A549 (cell line): Measurements from ENCODE around the gene CGB2. TPM values are rescaled to one million over a fixed set of nuclear protein-coding genes. Genes with fewer than 3 reads are reported as not detected.
"Not testable (repeated sequence)": the region's sequence is repeated elsewhere in the genome, so short reads cannot be mapped to it uniquely, and the experiment has no call there.

ENCODE experiments used
- ATAC-seq, 2 experiments: fragments of 200-7000 bp in 1 of 2; fragments of >200 bp in 1 of 2; cut with Nextera tagmentation in 1 of 2; cut with Tn5 transposase in 1 of 2; 3 replicates each; pipeline versions ENCODE4 v1.8.0 to v1.9.1; 2018 to 2020; ENCODE audit warnings: mild to moderate bottlenecking in 1 of 2, moderate library complexity in 1 of 2
- CTCF ChIA-PET: fragments of 300-600 bp; sonication (Branson Sonifier 250); formaldehyde crosslinking; extraction: SDS; loops from one replicate; lab custom pipeline; 2021; ENCODE audit warnings: antibody characterized with exemption, inconsistent platforms; lab: Yijun Ruan, JAX
- POLR2A ChIA-PET: fragments of 350-600 bp; formaldehyde crosslinking; extraction: SDS; loops from one replicate; lab custom pipeline; 2021; ENCODE audit warnings: antibody characterized with exemption, inconsistent platforms; lab: Yijun Ruan, JAX
- DNase-seq, 2 experiments: peaks; one replicate each; pipeline versions ENCODE4 v3.0.0 to v3.0.0-alpha.2; 2011 to 2016; ENCODE audit warnings: low read depth in 1 of 2, low spot score in 1 of 2
- FAIRE-seq: peaks from 2 replicates; lab custom pipeline; 2011; peaks lifted over from hg19 to GRCh38; lab: Jason Lieb, UNC
- H3K27ac ChIP-seq, 2 experiments: fragments of >200 bp; sonication (Bioruptor Twin); formaldehyde crosslinking; 3 replicates each; pipeline ENCODE4 v1.5.1; 2016 to 2017
- H3K4me1 ChIP-seq: fragments of >200 bp; sonication (Bioruptor Twin); formaldehyde crosslinking; 3 replicates; pipeline ENCODE4 v1.6.1; 2016
- H3K4me2 ChIP-seq: fragments of >200 bp; sonication (Bioruptor Twin); formaldehyde crosslinking; 3 replicates; pipeline ENCODE4 v1.6.1; 2016
- H3K4me3 ChIP-seq: fragments of >200 bp; sonication (Bioruptor Twin); formaldehyde crosslinking; 3 replicates; pipeline ENCODE4 v1.5.1; 2016
- H3K9me3 ChIP-seq: fragments of >200 bp; sonication (Bioruptor Twin); formaldehyde crosslinking; 3 replicates; pipeline ENCODE4 v1.6.1; 2016
- BHLHE40 ChIP-seq: IDR thresholded peaks from 2 replicates; pipeline ENCODE4 v1.6.1; 2012; ENCODE audit warnings: low read depth, low read length, inconsistent platforms
- CBX2 ChIP-seq: fragments of 200-600 bp; sonication (generic); IDR thresholded peaks from 2 replicates; pipeline ENCODE4 v1.6.1; 2016; ENCODE audit warnings: low read depth, mild to moderate bottlenecking, borderline replicate concordance
- CHD2 ChIP-seq: fragments of 150-350 bp; IDR thresholded peaks from 2 replicates; pipeline ENCODE4 v1.6.1; 2014; ENCODE audit warnings: low read length; ENCODE audit not compliant: partially characterized antibody
- CTCF ChIP-seq: fragments of >200 bp; sonication (Bioruptor Twin); formaldehyde crosslinking; IDR thresholded peaks from 3 replicates; pipeline ENCODE4 v1.5.1; 2016
- EP300 ChIP-seq, 2 experiments: fragments of >200 bp; sonication (Bioruptor Twin); formaldehyde crosslinking; IDR thresholded peaks; 2 replicates in 1 of 2; 3 replicates in 1 of 2; pipeline ENCODE4 v1.6.1; 2016 to 2017
- ESRRA ChIP-seq: fragments of 150-350 bp; IDR thresholded peaks from 2 replicates; pipeline ENCODE4 v1.6.1; 2014; ENCODE audit warnings: mild to moderate bottlenecking, low read length, borderline replicate concordance
- HMGXB4 ChIP-seq: fragments of 250-450 bp; sonication (Bioruptor Pico); IDR thresholded peaks from 2 replicates; pipeline ENCODE4 v1.5.0; 2021; ENCODE audit warnings: mild to moderate bottlenecking, moderate library complexity, borderline replicate concordance
- HOXA7 ChIP-seq: fragments of 250-450 bp; sonication (Bioruptor Pico); IDR thresholded peaks from 2 replicates; pipeline ENCODE4 v1.5.0; 2020; ENCODE audit warnings: mild to moderate bottlenecking, moderate library complexity
- HOXB13 ChIP-seq: fragments of 250-450 bp; sonication (Bioruptor Pico); IDR thresholded peaks from 2 replicates; pipeline ENCODE4 v1.5.0; 2020; ENCODE audit warnings: low read depth, mild to moderate bottlenecking, moderate library complexity
- MAFK ChIP-seq: fragments of 450-650 bp; IDR thresholded peaks from 2 replicates; pipeline ENCODE4 v1.6.1; 2014; ENCODE audit not compliant: partially characterized antibody
- MYC ChIP-seq: IDR thresholded peaks from 2 replicates; pipeline ENCODE4 v1.6.1; 2012; ENCODE audit warnings: mild to moderate bottlenecking, inconsistent platforms, low read length, improper control_type of control experiment, borderline replicate concordance
- NR3C1 ChIP-seq: fragments of >200 bp; sonication (Bioruptor Twin); formaldehyde crosslinking; IDR thresholded peaks from 3 replicates; pipeline ENCODE4 v1.6.1; 2017
- POLR2A ChIP-seq: IDR thresholded peaks from 2 replicates; pipeline ENCODE4 v1.6.1; 2012; ENCODE audit warnings: mild to moderate bottlenecking, low read length
- RAD21 ChIP-seq, 2 experiments: fragments of >200 bp in 1 of 2; sonication (Bioruptor Twin) in 1 of 2; formaldehyde crosslinking in 1 of 2; IDR thresholded peaks in 1 of 2; conservative IDR thresholded peaks in 1 of 2; 2 replicates in 1 of 2; 3 replicates in 1 of 2; pipeline ENCODE4 v1.6.1; 2012 to 2018; ENCODE audit warnings: inconsistent platforms in 1 of 2
- RARB ChIP-seq: fragments of 250-450 bp; sonication (Bioruptor Pico); IDR thresholded peaks from 2 replicates; pipeline ENCODE4 v1.8.0; 2021; ENCODE audit warnings: mild to moderate bottlenecking, moderate library complexity
- RCOR1 ChIP-seq: fragments of 150-350 bp; IDR thresholded peaks from 2 replicates; pipeline ENCODE4 v1.6.1; 2014; ENCODE audit warnings: antibody characterized with exemption, low read length, low read depth
- RFX5 ChIP-seq: fragments of 450-650 bp; IDR thresholded peaks from 2 replicates; pipeline ENCODE4 v1.7.1; 2014; ENCODE audit warnings: antibody characterized with exemption, mild to moderate bottlenecking, moderate library complexity
- RNF2 ChIP-seq: fragments of 200-600 bp; sonication (generic); IDR thresholded peaks from 2 replicates; pipeline ENCODE4 v1.6.1; 2016; ENCODE audit warnings: low read depth, mild to moderate bottlenecking, antibody characterized with exemption, moderate library complexity, borderline replicate concordance
- SMC3 ChIP-seq: fragments of >200 bp; sonication (Bioruptor Twin); formaldehyde crosslinking; IDR thresholded peaks from 3 replicates; pipeline ENCODE4 v1.6.1; 2018; ENCODE audit warnings: inconsistent platforms
- SREBF2 ChIP-seq: fragments of 450-650 bp; IDR thresholded peaks from 2 replicates; pipeline ENCODE4 v1.6.1; 2014; ENCODE audit warnings: mild to moderate bottlenecking, moderate library complexity
- ZC3H11A ChIP-seq: fragments of 450-650 bp; IDR thresholded peaks from 2 replicates; pipeline ENCODE4 v1.6.1; 2014; ENCODE audit warnings: antibody characterized with exemption, mild to moderate bottlenecking
- WGBS: methylation state at CpG from one replicate; pipeline ENCODE4 v1.1.6; 2017; ENCODE audit errors: missing lambda C conversion rate; 5-methylcytosine and 5-hydroxymethylcytosine counted together
- polyA plus RNA-seq, 4 experiments: library from polyadenylated mRNA; depleted of rRNA in 3 of 4; stranded (reverse); fragments of >200 nt; fragmentation: RNase III in 1 of 4; extraction: RNeasy Plus Mini Kit Qiagen cat#74134 plus additional on column Dnase treatment in 1 of 4; gene quantifications; 2 replicates in 3 of 4; 3 replicates in 1 of 4; pipeline ENCODE4 v1.2.3, GENCODE V29; 2011 to 2017
- small RNA-seq, 6 experiments: library from RNA; depleted of rRNA; stranded (forward); fragments of <200 nt; gene quantifications; one replicate each; pipeline ENCODE3, GENCODE V24; 2012

The CGB2 gene
- polyA plus RNA-seq, 2 of the 4 experiments (the other 2 are of a cell fraction): not detected

DNA sequence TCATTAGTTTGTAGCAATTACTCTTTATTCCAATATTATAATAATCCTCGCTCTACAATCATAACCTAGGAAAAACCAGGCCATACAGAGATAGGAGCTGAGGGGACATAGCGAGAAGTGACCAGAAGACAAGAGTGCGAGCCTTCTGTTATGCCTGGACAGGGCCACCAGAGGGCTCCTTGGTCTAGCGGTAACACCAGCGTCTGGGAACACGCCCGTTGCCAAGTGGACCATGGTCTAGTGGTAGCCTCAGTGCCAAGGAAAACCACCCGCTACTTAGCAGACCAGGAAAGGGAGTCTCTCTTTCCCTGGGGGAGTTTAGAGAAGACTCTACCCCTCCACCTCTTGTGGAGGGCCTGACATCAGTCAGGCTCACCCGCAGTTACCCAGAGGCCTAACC lies 43.2 kb downstream of the CGB2 start:
- ChIA-PET POLR2A (interaction anchor here (0.7 to 1.5 kb wide), 2 partner anchors 75 to 124 kb away, joined by 3 to 4 read pairs; no protein-coding TSS in a partner anchor), CTCF (interaction anchor here (0.7 to 8.8 kb wide), 38 partner anchors 8 to 359 kb away, joined by 3 to 121 read pairs (median 6); partner anchors contain the start of genes CGB7, GYS1, LIN7B and RUVBL2)
- DNase-seq: peak in 1 of 2 experiments; percentile 79
- H3K4me2 ChIP-seq, H3K4me3 ChIP-seq, FAIRE-seq, H3K9me3 ChIP-seq, H3K27ac ChIP-seq: not testable (repeated sequence)
- TF ChIP-seq CTCF: peak; percentile 70
- TF ChIP-seq SMC3: peak; percentile 73
- TF ChIP-seq RAD21 (conservative IDR thresholded peaks at IDR 0.05 in 1 of 2, IDR thresholded peaks at IDR 0.05 in 1 of 2): peak; percentile 67 to 80
- peaks cover 16% of the 10 kb centered on the region for H3K4me1 ChIP-seq
- peak in 1 of 2 experiments; percentile 18; a peak in 2 of 6 replicates for ATAC-seq
- 14% methylated on average over 9 of the region's 9 CpGs for WGBS

GRCh38 chr19:49080392-49080791 lies 48.7 kb downstream of the CGB2 start:
- ATAC-seq: no peak
- ChIA-PET CTCF (interaction anchor here (0.6 to 3.2 kb wide), 8 partner anchors 15 to 745 kb away, joined by 3 to 17 read pairs (median 5); no protein-coding TSS in a partner anchor), POLR2A (no interaction called here)
- H3K4me3 ChIP-seq: no peak overlapping the region
- H3K9me3 ChIP-seq: no peaks in the 10 kb centered on the region
- TF ChIP-seq CHD2 (no peak), MAFK (no peak), RCOR1 (no peak), RFX5 (no peak), SREBF2 (no peak), RARB (CRISPR knock-in tag) (no peak), POLR2A (no peak), HOXA7 (CRISPR knock-in tag) (no peak), BHLHE40 (no peak), CBX2 (no peak)
- no peak for FAIRE-seq
- WGBS: 80% methylated on average over 4 of the region's 4 CpGs
- peaks cover 6% of the 10 kb centered on the region for H3K4me1 ChIP-seq
- no peak overlapping the region for H3K27ac ChIP-seq
- DNase-seq: no peak
- H3K4me2 ChIP-seq: no peak overlapping the region

GRCh38 chr19:49081273-49081672 lies 49.6 kb downstream of the CGB2 start:
- DNase-seq (no peak), ATAC-seq (no peak)
- WGBS: 82% methylated on average over 1 of the region's 1 CpG
- no peak for TF ChIP-seq RARB (CRISPR knock-in tag)
- TF ChIP-seq ZC3H11A: no peak
- no peak for TF ChIP-seq MYC
- no peak for TF ChIP-seq CHD2
- TF ChIP-seq HMGXB4: no peak
- TF ChIP-seq HOXB13: no peak
- no peak for TF ChIP-seq NR3C1
- TF ChIP-seq EP300 (IDR thresholded peaks at IDR 0.05): no peak
- no peak for TF ChIP-seq RNF2
- no peak for TF ChIP-seq ESRRA
- TF ChIP-seq, all 56 proteins: peak for 0
- CTCF ChIA-PET: interaction anchor here (0.6 to 2.6 kb wide), 7 partner anchors 14 to 293 kb away, joined by 3 to 18 read pairs (median 4); no protein-coding TSS in a partner anchor
- no peak for FAIRE-seq
- no peaks in the 10 kb centered on the region for H3K9me3 ChIP-seq
- POLR2A ChIA-PET: no interaction called here
- H3K4me1 ChIP-seq: peaks cover 6% of the 10 kb centered on the region
- no peak overlapping the region for H3K4me3 ChIP-seq
- no peak overlapping the region for H3K27ac ChIP-seq
- no peak overlapping the region for H3K4me2 ChIP-seq

Small RNAs within 50 kb of the gene (small RNA-seq; reads per million reads assigned to genes)
- gene MIR6798 (0 reads per million in 6 experiments), gene RN7SL708P (0 reads per million in 6 experiments)

Other genes with a start within 250 kb of the CGB2 start
- gene BCAT2, start 220.9 kb upstream of the CGB2 start, polyA plus RNA-seq (2011; rRNA removed): 30.4 and 31.9 TPM in 2 replicates
- 46.4 to 47.9 TPM (median 47.2 TPM) in 3 replicates for gene BCAT2, start 220.9 kb upstream of the CGB2 start, polyA plus RNA-seq (2017; fragmentation: RNase III; extraction: RNeasy Plus Mini Kit Qiagen cat#74134 plus additional on column Dnase treatment)
- 8.1 and 11.1 TPM in 2 replicates for gene HSD17B14, start 195.4 kb upstream of the CGB2 start, polyA plus RNA-seq (2011; rRNA removed)
- gene HSD17B14, start 195.4 kb upstream of the CGB2 start, polyA plus RNA-seq (2017; fragmentation: RNase III; extraction: RNeasy Plus Mini Kit Qiagen cat#74134 plus additional on column Dnase treatment): 10.6 to 20.9 TPM (median 19.5 TPM) in 3 replicates
- gene PLEKHA4, start 163.3 kb upstream of the CGB2 start, polyA plus RNA-seq (2011; rRNA removed): 0.34 and 0.42 TPM in 2 replicates
- gene PLEKHA4, start 163.3 kb upstream of the CGB2 start, polyA plus RNA-seq (2017; fragmentation: RNase III; extraction: RNeasy Plus Mini Kit Qiagen cat#74134 plus additional on column Dnase treatment): 0.46 to 0.78 TPM (median 0.47 TPM) in 3 replicates
- gene PPP1R15A, start 159.5 kb upstream of the CGB2 start, polyA plus RNA-seq (2011; rRNA removed): 49.0 and 74.2 TPM in 2 replicates
- 28.1 to 29.7 TPM (median 29.2 TPM) in 3 replicates for gene PPP1R15A, start 159.5 kb upstream of the CGB2 start, polyA plus RNA-seq (2017; fragmentation: RNase III; extraction: RNeasy Plus Mini Kit Qiagen cat#74134 plus additional on column Dnase treatment)
- not detected in 2 replicates for gene TULP2, start 133.1 kb upstream of the CGB2 start, polyA plus RNA-seq (2011; rRNA removed)
- gene TULP2, start 133.1 kb upstream of the CGB2 start, polyA plus RNA-seq (2017; fragmentation: RNase III; extraction: RNeasy Plus Mini Kit Qiagen cat#74134 plus additional on column Dnase treatment): not detected in 3 replicates
- 58.5 and 79.5 TPM in 2 replicates for gene NUCB1, start 131.6 kb upstream of the CGB2 start, polyA plus RNA-seq (2011; rRNA removed)
- 154 to 182 TPM (median 174 TPM) in 3 replicates for gene NUCB1, start 131.6 kb upstream of the CGB2 start, polyA plus RNA-seq (2017; fragmentation: RNase III; extraction: RNeasy Plus Mini Kit Qiagen cat#74134 plus additional on column Dnase treatment)
- gene DHDH, start 98.2 kb upstream of the CGB2 start, polyA plus RNA-seq (2011; rRNA removed): 0.60 and 0.78 TPM in 2 replicates
- 1.1 to 1.2 TPM (median 1.2 TPM) in 3 replicates for gene DHDH, start 98.2 kb upstream of the CGB2 start, polyA plus RNA-seq (2017; fragmentation: RNase III; extraction: RNeasy Plus Mini Kit Qiagen cat#74134 plus additional on column Dnase treatment)
- gene BAX, start 77.0 kb upstream of the CGB2 start, polyA plus RNA-seq (2011; rRNA removed): 120 and 134 TPM in 2 replicates
- 265 to 299 TPM (median 284 TPM) in 3 replicates for gene BAX, start 77.0 kb upstream of the CGB2 start, polyA plus RNA-seq (2017; fragmentation: RNase III; extraction: RNeasy Plus Mini Kit Qiagen cat#74134 plus additional on column Dnase treatment)
- gene FTL, start 66.6 kb upstream of the CGB2 start, polyA plus RNA-seq (2011; rRNA removed): 4,743 and 7,067 TPM in 2 replicates
- gene FTL, start 66.6 kb upstream of the CGB2 start, polyA plus RNA-seq (2017; fragmentation: RNase III; extraction: RNeasy Plus Mini Kit Qiagen cat#74134 plus additional on column Dnase treatment): 12,141 to 13,930 TPM (median 13,921 TPM) in 3 replicates
- gene GYS1, start 38.6 kb upstream of the CGB2 start, polyA plus RNA-seq (2011; rRNA removed): 10.3 and 16.4 TPM in 2 replicates
- gene GYS1, start 38.6 kb upstream of the CGB2 start, polyA plus RNA-seq (2017; fragmentation: RNase III; extraction: RNeasy Plus Mini Kit Qiagen cat#74134 plus additional on column Dnase treatment): 23.8 to 25.0 TPM (median 24.8 TPM) in 3 replicates
- gene RUVBL2, start 38.0 kb upstream of the CGB2 start, polyA plus RNA-seq (2011; rRNA removed): 146 and 186 TPM in 2 replicates
- 213 to 274 TPM (median 225 TPM) in 3 replicates for gene RUVBL2, start 38.0 kb upstream of the CGB2 start, polyA plus RNA-seq (2017; fragmentation: RNase III; extraction: RNeasy Plus Mini Kit Qiagen cat#74134 plus additional on column Dnase treatment)
- not detected in 2 replicates for gene LHB, start 14.8 kb upstream of the CGB2 start, polyA plus RNA-seq (2011; rRNA removed)
- 0.22 TPM in 1 of 3 replicates, not detected in the others for gene LHB, start 14.8 kb upstream of the CGB2 start, polyA plus RNA-seq (2017; fragmentation: RNase III; extraction: RNeasy Plus Mini Kit Qiagen cat#74134 plus additional on column Dnase treatment)
- gene CGB3, start 7.6 kb upstream of the CGB2 start, polyA plus RNA-seq (2011; rRNA removed): not detected in 2 replicates
- gene CGB3, start 7.6 kb upstream of the CGB2 start, polyA plus RNA-seq (2017; fragmentation: RNase III; extraction: RNeasy Plus Mini Kit Qiagen cat#74134 plus additional on column Dnase treatment): 0.13 to 0.28 TPM in 2 of 3 replicates, not detected in the other
- gene CGB1, start 5.0 kb downstream of the CGB2 start, polyA plus RNA-seq (2011; rRNA removed): not detected in 2 replicates
- gene CGB1, start 5.0 kb downstream of the CGB2 start, polyA plus RNA-seq (2017; fragmentation: RNase III; extraction: RNeasy Plus Mini Kit Qiagen cat#74134 plus additional on column Dnase treatment): 0.13 TPM in 1 of 3 replicates, not detected in the others
- 0.15 and 0.23 TPM in 2 replicates for gene CGB5, start 12.0 kb downstream of the CGB2 start, polyA plus RNA-seq (2011; rRNA removed)
- gene CGB5, start 12.0 kb downstream of the CGB2 start, polyA plus RNA-seq (2017; fragmentation: RNase III; extraction: RNeasy Plus Mini Kit Qiagen cat#74134 plus additional on column Dnase treatment): 0.53 to 0.94 TPM (median 0.71 TPM) in 3 replicates
- gene CGB8, start 17.2 kb downstream of the CGB2 start, polyA plus RNA-seq (2011; rRNA removed): 0.63 and 0.95 TPM in 2 replicates
- gene CGB8, start 17.2 kb downstream of the CGB2 start, polyA plus RNA-seq (2017; fragmentation: RNase III; extraction: RNeasy Plus Mini Kit Qiagen cat#74134 plus additional on column Dnase treatment): 2.0 to 2.7 TPM (median 2.4 TPM) in 3 replicates
- 0.34 and 0.56 TPM in 2 replicates for gene CGB7, start 25.9 kb downstream of the CGB2 start, polyA plus RNA-seq (2011; rRNA removed)
- gene CGB7, start 25.9 kb downstream of the CGB2 start, polyA plus RNA-seq (2017; fragmentation: RNase III; extraction: RNeasy Plus Mini Kit Qiagen cat#74134 plus additional on column Dnase treatment): 0.63 to 0.88 TPM (median 0.79 TPM) in 3 replicates
- gene NTF4, start 32.9 kb downstream of the CGB2 start, polyA plus RNA-seq (2011; rRNA removed): 0.34 and 0.37 TPM in 2 replicates
- 1.0 to 2.4 TPM (median 1.7 TPM) in 3 replicates for gene NTF4, start 32.9 kb downstream of the CGB2 start, polyA plus RNA-seq (2017; fragmentation: RNase III; extraction: RNeasy Plus Mini Kit Qiagen cat#74134 plus additional on column Dnase treatment)
- gene KCNA7, start 40.8 kb downstream of the CGB2 start, polyA plus RNA-seq (2011; rRNA removed): not detected in 2 replicates
- gene KCNA7, start 40.8 kb downstream of the CGB2 start, polyA plus RNA-seq (2017; fragmentation: RNase III; extraction: RNeasy Plus Mini Kit Qiagen cat#74134 plus additional on column Dnase treatment): not detected in 3 replicates
- gene SNRNP70, start 53.6 kb downstream of the CGB2 start, polyA plus RNA-seq (2011; rRNA removed): 214 and 220 TPM in 2 replicates
- gene SNRNP70, start 53.6 kb downstream of the CGB2 start, polyA plus RNA-seq (2017; fragmentation: RNase III; extraction: RNeasy Plus Mini Kit Qiagen cat#74134 plus additional on column Dnase treatment): 338 to 350 TPM (median 342 TPM) in 3 replicates
- gene LIN7B, start 82.5 kb downstream of the CGB2 start, polyA plus RNA-seq (2011; rRNA removed): 4.6 and 5.4 TPM in 2 replicates
- 7.1 to 8.3 TPM (median 8.0 TPM) in 3 replicates for gene LIN7B, start 82.5 kb downstream of the CGB2 start, polyA plus RNA-seq (2017; fragmentation: RNase III; extraction: RNeasy Plus Mini Kit Qiagen cat#74134 plus additional on column Dnase treatment)
- gene C19orf73, start 87.3 kb downstream of the CGB2 start, polyA plus RNA-seq (2011; rRNA removed): 1.4 and 1.8 TPM in 2 replicates
- gene C19orf73, start 87.3 kb downstream of the CGB2 start, polyA plus RNA-seq (2017; fragmentation: RNase III; extraction: RNeasy Plus Mini Kit Qiagen cat#74134 plus additional on column Dnase treatment): 1.7 to 2.2 TPM (median 1.7 TPM) in 3 replicates
- 2.5 and 3.2 TPM in 2 replicates for gene PPFIA3, start 87.7 kb downstream of the CGB2 start, polyA plus RNA-seq (2011; rRNA removed)
- 6.5 to 8.0 TPM (median 7.3 TPM) in 3 replicates for gene PPFIA3, start 87.7 kb downstream of the CGB2 start, polyA plus RNA-seq (2017; fragmentation: RNase III; extraction: RNeasy Plus Mini Kit Qiagen cat#74134 plus additional on column Dnase treatment)
- 0.04 TPM in 1 of 2 replicates, not detected in the other for gene HRC, start 123.5 kb downstream of the CGB2 start, polyA plus RNA-seq (2011; rRNA removed)
- gene HRC, start 123.5 kb downstream of the CGB2 start, polyA plus RNA-seq (2017; fragmentation: RNase III; extraction: RNeasy Plus Mini Kit Qiagen cat#74134 plus additional on column Dnase treatment): 0.04 to 0.05 TPM in 2 of 3 replicates, not detected in the other
- gene TRPM4, start 125.9 kb downstream of the CGB2 start, polyA plus RNA-seq (2011; rRNA removed): 4.7 and 4.9 TPM in 2 replicates
- gene TRPM4, start 125.9 kb downstream of the CGB2 start, polyA plus RNA-seq (2017; fragmentation: RNase III; extraction: RNeasy Plus Mini Kit Qiagen cat#74134 plus additional on column Dnase treatment): 8.4 to 9.4 TPM (median 9.1 TPM) in 3 replicates